Renal cortical epithelial cell (primary cell): ENCODE data around the gene GRHL1. TPM values are rescaled to one million over a fixed set of nuclear protein-coding genes. Genes with fewer than 3 reads are reported as not detected.

Experiments used
- DNase-seq: peaks from one replicate; pipeline ENCODE4 v3.0.0-alpha.2; 2011; ENCODE audit warnings: low read depth
- total RNA-seq: library from RNA; depleted of rRNA; stranded (reverse); fragments of >200 nt; gene quantifications from 2 replicates; pipeline ENCODE4 v1.2.3, GENCODE V29; 2014

Gene GRHL1
- total RNA-seq, 1 donor from 2014 or later: 1.7 TPM

- DNase-seq: peak; percentile 66
These were observed 21.4 kb downstream of the GRHL1 start for GRCh38 chr2:9972621-9973479.

- DNase-seq: no peak
These were observed 22.2 kb downstream of the GRHL1 start for GRCh38 chr2:9973690-9974089.

- DNase-seq: no peak
These were observed 22.9 kb downstream of the GRHL1 start for GRCh38 chr2:9974343-9974742.

GRCh38 chr2:9975328-9975727, 23.8 kb downstream of the GRHL1 start:
- DNase-seq: no peak

- DNase-seq: peak; percentile 98
These were observed 24.4 kb downstream of the GRHL1 start for GRCh38 chr2:9975805-9976447.

- peak; percentile 36 for DNase-seq
These were observed 28.5 kb downstream of the GRHL1 start for GRCh38 chr2:9979977-9980376.

- no peak for DNase-seq
These were observed 29.0 kb downstream of the GRHL1 start for GRCh38 chr2:9980520-9980919.

GRCh38 chr2:9981655-9982054, 30.2 kb downstream of the GRHL1 start:
- no peak for DNase-seq

GRCh38 chr2:9982248-9982647, 30.8 kb downstream of the GRHL1 start:
- no peak for DNase-seq

- no peak for DNase-seq
These were observed 31.4 kb downstream of the GRHL1 start for GRCh38 chr2:9982891-9983290.

- DNase-seq: no peak
These were observed 32.1 kb downstream of the GRHL1 start for GRCh38 chr2:9983401-9984216.

GRCh38 chr2:9984217-9984739, 32.8 kb downstream of the GRHL1 start:
- peak; percentile 56 for DNase-seq

GRCh38 chr2:9984871-9985480, 33.5 kb downstream of the GRHL1 start:
- peak; percentile 37 for DNase-seq

- DNase-seq: no peak
These were observed 34.2 kb downstream of the GRHL1 start for GRCh38 chr2:9985531-9986328.

- no peak for DNase-seq
These were observed 36.8 kb downstream of the GRHL1 start for GRCh38 chr2:9988320-9988719.

GRCh38 chr2:9990736-9991135, 39.2 kb downstream of the GRHL1 start:
- peak; percentile 26 for DNase-seq

- peak; percentile 43 for DNase-seq
These were observed 39.7 kb downstream of the GRHL1 start for GRCh38 chr2:9991221-9991620.

- peak; percentile 47 for DNase-seq
These were observed 40.4 kb downstream of the GRHL1 start for GRCh38 chr2:9991829-9992273.

- no peak for DNase-seq
These were observed 41.1 kb downstream of the GRHL1 start for GRCh38 chr2:9992427-9993187.
